Panc1 (cell line): ENCODE measurements around the gene SCN1B.
A peak's percentile ranks its signal among the peaks of the same experiment; 100 is the strongest.

Experiments
- POLR2AphosphoS5 ChIP-seq: IDR thresholded peaks from 2 replicates; pipeline ENCODE4 v1.6.1; 2012; ENCODE audit warnings: mild to moderate bottlenecking, low read depth, low read length, moderate library complexity
- SIN3A ChIP-seq: IDR thresholded peaks from 2 replicates; pipeline ENCODE4 v1.6.1; 2012; ENCODE audit warnings: low read depth, mild to moderate bottlenecking, low read length, moderate library complexity, borderline replicate concordance; ENCODE audit not compliant: insufficient read depth
- TF ChIP-seq, protein P1 (sequence below): fragments of 450-650 bp; IDR thresholded peaks from 2 replicates; pipeline ENCODE4 v1.5.1; 2017; ENCODE audit warnings: mild to moderate bottlenecking
- TF ChIP-seq, protein P2 (sequence below), 2 experiments: IDR thresholded peaks; 2 replicates each; pipeline ENCODE4 v1.6.1; 2011 to 2012; ENCODE audit warnings: low read depth in 2 of 2, control low read depth in 1 of 2, low read length in 1 of 2, mild to moderate bottlenecking in 1 of 2, moderate library complexity in 1 of 2; ENCODE audit not compliant: insufficient read depth in 1 of 2

DNA sequence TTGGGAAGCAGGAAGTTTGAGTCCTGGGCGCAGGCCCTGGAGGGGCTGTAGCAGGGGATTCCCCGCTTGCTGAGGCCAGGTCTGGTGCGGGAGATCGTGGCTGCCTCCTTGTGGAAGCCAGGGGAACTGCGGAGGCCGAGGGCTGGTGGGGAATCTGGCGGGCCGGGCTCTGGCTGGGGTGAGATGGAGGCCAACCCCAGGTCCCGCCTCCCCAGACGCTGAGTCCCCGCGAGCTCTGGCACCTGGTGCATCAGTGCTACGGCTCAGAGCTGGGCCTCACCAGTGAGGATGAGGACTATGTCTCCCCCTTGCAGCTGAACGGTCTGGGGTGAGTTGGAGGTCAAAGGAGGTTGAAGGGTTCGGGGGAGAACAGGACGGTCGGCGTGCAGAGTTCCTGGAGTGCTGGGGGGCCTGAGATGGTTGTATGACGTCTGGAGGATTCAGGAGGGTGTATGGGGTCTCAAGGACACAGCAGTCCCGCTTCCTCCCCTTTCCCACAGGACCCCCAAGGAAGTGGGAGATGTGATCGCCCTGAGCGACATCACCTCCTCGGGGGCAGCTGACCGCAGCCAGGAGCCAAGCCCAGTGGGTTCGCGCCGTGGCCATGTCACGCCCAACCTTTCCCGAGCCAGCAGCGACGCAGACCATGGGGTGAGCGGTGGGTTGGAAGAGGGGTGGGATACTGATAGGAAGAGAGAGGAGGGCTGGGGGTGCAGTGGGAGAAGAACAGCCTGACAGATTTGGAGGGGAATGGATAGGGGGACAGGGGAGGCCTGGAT lies 17.0 kb upstream of the SCN1B start:
- TF ChIP-seq, protein P1, sequence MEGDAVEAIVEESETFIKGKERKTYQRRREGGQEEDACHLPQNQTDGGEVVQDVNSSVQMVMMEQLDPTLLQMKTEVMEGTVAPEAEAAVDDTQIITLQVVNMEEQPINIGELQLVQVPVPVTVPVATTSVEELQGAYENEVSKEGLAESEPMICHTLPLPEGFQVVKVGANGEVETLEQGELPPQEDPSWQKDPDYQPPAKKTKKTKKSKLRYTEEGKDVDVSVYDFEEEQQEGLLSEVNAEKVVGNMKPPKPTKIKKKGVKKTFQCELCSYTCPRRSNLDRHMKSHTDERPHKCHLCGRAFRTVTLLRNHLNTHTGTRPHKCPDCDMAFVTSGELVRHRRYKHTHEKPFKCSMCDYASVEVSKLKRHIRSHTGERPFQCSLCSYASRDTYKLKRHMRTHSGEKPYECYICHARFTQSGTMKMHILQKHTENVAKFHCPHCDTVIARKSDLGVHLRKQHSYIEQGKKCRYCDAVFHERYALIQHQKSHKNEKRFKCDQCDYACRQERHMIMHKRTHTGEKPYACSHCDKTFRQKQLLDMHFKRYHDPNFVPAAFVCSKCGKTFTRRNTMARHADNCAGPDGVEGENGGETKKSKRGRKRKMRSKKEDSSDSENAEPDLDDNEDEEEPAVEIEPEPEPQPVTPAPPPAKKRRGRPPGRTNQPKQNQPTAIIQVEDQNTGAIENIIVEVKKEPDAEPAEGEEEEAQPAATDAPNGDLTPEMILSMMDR: peak; percentile 98
- TF ChIP-seq POLR2AphosphoS5 (no peak), SIN3A (no peak)
- TF ChIP-seq, protein P2, sequence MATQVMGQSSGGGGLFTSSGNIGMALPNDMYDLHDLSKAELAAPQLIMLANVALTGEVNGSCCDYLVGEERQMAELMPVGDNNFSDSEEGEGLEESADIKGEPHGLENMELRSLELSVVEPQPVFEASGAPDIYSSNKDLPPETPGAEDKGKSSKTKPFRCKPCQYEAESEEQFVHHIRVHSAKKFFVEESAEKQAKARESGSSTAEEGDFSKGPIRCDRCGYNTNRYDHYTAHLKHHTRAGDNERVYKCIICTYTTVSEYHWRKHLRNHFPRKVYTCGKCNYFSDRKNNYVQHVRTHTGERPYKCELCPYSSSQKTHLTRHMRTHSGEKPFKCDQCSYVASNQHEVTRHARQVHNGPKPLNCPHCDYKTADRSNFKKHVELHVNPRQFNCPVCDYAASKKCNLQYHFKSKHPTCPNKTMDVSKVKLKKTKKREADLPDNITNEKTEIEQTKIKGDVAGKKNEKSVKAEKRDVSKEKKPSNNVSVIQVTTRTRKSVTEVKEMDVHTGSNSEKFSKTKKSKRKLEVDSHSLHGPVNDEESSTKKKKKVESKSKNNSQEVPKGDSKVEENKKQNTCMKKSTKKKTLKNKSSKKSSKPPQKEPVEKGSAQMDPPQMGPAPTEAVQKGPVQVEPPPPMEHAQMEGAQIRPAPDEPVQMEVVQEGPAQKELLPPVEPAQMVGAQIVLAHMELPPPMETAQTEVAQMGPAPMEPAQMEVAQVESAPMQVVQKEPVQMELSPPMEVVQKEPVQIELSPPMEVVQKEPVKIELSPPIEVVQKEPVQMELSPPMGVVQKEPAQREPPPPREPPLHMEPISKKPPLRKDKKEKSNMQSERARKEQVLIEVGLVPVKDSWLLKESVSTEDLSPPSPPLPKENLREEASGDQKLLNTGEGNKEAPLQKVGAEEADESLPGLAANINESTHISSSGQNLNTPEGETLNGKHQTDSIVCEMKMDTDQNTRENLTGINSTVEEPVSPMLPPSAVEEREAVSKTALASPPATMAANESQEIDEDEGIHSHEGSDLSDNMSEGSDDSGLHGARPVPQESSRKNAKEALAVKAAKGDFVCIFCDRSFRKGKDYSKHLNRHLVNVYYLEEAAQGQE (IDR thresholded peaks at IDR 0.05; ENCODE audit: insufficient read depth in 1 of 2, low read depth in 2 of 2, low read length in 1 of 2): no peak
